Erythroblast (primary cell): Measurements from ENCODE around the gene MTHFD1L.

Experiments used
- GATA1 ChIP-seq: IDR thresholded peaks from 2 replicates; pipeline ENCODE4 v1.6.1; 2011; ENCODE audit warnings: low read depth, mild to moderate bottlenecking, control low read depth, low read length, moderate library complexity
- POLR2A ChIP-seq: IDR thresholded peaks from 2 replicates; pipeline ENCODE4 v1.6.1; 2011; ENCODE audit warnings: mild to moderate bottlenecking, low read length

DNA sequence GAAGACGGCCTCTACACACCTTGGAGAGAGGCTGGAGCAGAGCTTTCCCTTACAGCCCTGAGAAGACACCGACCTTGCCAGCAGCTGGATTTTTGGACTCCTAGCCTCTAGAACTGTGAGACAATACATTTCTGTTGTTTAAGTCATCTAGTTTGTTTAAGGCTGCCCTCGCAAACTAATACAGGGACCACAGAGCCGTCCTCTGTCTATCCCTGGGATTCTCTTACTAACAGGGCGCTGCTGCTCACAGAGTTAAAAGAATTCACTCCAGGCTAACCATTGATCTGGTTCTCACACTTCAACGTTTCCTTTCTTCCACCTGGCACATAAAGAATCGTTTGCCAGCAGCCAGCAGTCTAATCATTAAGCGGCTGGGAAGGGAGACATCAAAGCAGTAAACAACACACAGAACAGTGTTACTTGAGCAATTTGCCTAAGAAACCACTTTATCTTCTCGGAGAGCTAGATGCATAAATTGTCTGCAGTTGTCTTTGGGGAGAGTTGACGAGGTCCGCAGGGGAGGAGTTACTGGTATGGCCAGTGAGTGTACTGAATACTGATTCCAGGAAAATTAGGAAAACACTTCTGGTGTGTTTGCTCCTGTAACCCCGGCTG lies 270.7 kb downstream of the MTHFD1L start:
- TF ChIP-seq POLR2A (no peak), GATA1 (no peak)
